Measurements from ENCODE around the gene CEACAM8.

Gene CEACAM8

DNA sequence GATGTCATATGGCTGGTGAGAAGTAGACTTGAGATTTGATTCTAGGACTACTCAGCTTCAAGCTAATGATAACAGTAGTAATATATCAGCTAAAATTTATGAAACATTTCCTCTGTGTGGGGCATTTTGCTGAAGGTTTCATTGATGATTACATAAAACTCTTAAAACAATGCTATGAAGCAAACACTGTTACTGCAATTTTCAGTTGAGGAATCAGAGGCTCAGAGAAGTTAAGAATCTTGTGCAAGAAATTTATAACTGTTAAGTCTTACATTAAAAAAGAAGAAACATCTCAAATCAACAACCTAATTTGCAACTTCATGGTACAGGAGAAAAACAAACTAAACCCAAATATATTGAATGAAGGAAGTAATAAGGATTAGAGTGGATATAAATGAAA lies 10.3 kb downstream of the CEACAM8 start (continued):
- TF ChIP-seq, protein P1, sequence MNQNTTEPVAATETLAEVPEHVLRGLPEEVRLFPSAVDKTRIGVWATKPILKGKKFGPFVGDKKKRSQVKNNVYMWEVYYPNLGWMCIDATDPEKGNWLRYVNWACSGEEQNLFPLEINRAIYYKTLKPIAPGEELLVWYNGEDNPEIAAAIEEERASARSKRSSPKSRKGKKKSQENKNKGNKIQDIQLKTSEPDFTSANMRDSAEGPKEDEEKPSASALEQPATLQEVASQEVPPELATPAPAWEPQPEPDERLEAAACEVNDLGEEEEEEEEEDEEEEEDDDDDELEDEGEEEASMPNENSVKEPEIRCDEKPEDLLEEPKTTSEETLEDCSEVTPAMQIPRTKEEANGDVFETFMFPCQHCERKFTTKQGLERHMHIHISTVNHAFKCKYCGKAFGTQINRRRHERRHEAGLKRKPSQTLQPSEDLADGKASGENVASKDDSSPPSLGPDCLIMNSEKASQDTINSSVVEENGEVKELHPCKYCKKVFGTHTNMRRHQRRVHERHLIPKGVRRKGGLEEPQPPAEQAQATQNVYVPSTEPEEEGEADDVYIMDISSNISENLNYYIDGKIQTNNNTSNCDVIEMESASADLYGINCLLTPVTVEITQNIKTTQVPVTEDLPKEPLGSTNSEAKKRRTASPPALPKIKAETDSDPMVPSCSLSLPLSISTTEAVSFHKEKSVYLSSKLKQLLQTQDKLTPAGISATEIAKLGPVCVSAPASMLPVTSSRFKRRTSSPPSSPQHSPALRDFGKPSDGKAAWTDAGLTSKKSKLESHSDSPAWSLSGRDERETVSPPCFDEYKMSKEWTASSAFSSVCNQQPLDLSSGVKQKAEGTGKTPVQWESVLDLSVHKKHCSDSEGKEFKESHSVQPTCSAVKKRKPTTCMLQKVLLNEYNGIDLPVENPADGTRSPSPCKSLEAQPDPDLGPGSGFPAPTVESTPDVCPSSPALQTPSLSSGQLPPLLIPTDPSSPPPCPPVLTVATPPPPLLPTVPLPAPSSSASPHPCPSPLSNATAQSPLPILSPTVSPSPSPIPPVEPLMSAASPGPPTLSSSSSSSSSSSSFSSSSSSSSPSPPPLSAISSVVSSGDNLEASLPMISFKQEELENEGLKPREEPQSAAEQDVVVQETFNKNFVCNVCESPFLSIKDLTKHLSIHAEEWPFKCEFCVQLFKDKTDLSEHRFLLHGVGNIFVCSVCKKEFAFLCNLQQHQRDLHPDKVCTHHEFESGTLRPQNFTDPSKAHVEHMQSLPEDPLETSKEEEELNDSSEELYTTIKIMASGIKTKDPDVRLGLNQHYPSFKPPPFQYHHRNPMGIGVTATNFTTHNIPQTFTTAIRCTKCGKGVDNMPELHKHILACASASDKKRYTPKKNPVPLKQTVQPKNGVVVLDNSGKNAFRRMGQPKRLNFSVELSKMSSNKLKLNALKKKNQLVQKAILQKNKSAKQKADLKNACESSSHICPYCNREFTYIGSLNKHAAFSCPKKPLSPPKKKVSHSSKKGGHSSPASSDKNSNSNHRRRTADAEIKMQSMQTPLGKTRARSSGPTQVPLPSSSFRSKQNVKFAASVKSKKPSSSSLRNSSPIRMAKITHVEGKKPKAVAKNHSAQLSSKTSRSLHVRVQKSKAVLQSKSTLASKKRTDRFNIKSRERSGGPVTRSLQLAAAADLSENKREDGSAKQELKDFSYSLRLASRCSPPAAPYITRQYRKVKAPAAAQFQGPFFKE (tag by site-specific recombination; IDR thresholded peaks at IDR 0.05; ENCODE audit: borderline replicate concordance) = no peak
- TF ChIP-seq ZNF248 (tag by site-specific recombination; IDR thresholded peaks at IDR 0.05) (no peak), HOXD13 (CRISPR knock-in tag; IDR thresholded peaks at IDR 0.05; ENCODE audit: borderline replicate concordance) (no peak)

DNA sequence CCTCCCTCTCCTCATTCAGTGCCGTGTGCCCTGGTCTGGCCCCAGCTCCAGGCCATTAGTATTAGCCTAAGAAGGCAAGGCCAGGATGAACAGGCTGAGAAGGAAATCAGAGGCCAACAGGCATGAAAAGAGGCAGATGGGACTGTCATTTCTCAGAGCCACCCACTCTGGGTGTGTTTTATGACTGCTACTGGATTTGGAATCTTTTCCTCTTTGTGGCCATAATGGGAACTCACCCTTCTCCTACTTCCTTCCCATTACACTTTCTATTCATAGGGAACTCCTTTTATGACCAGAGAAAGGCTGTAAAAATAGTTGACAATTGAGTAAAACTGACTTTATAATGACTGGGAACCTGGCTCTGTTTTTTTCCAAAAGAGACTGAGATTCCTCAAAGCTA lies 17.7 kb downstream of the CEACAM8 start:
- Histone ChIP-seq H3K4me3 (ENCODE audit: low read depth, low read length) (no peak overlapping the region), H3K4me1 (ENCODE audit: control insufficient read depth, insufficient read depth, low read length) (no peaks in the 10 kb centered on the region), H3K36me3 (ENCODE audit: control insufficient read depth in 2 of 2, insufficient read depth in 1 of 2, low read length in 2 of 2) (no peaks in the 10 kb centered on the region), H3K9me3 (ENCODE audit: control insufficient read depth, insufficient read depth, low read depth, low read length) (no peaks in the 10 kb centered on the region), H3K27ac (ENCODE audit: extremely low read depth, low read depth, low read length) (no peak overlapping the region)
- CTCF ChIA-PET = interaction anchor here (0.9 to 1.9 kb wide), 5 partner anchors 10 to 139 kb away, joined by 3 to 10 read pairs (median 5); no protein-coding TSS in a partner anchor
- POLR2A ChIA-PET = no interaction called here
- no peak for TF ChIP-seq ZNF747 (tag by site-specific recombination; IDR thresholded peaks at IDR 0.05)
- TF ChIP-seq, protein P2, sequence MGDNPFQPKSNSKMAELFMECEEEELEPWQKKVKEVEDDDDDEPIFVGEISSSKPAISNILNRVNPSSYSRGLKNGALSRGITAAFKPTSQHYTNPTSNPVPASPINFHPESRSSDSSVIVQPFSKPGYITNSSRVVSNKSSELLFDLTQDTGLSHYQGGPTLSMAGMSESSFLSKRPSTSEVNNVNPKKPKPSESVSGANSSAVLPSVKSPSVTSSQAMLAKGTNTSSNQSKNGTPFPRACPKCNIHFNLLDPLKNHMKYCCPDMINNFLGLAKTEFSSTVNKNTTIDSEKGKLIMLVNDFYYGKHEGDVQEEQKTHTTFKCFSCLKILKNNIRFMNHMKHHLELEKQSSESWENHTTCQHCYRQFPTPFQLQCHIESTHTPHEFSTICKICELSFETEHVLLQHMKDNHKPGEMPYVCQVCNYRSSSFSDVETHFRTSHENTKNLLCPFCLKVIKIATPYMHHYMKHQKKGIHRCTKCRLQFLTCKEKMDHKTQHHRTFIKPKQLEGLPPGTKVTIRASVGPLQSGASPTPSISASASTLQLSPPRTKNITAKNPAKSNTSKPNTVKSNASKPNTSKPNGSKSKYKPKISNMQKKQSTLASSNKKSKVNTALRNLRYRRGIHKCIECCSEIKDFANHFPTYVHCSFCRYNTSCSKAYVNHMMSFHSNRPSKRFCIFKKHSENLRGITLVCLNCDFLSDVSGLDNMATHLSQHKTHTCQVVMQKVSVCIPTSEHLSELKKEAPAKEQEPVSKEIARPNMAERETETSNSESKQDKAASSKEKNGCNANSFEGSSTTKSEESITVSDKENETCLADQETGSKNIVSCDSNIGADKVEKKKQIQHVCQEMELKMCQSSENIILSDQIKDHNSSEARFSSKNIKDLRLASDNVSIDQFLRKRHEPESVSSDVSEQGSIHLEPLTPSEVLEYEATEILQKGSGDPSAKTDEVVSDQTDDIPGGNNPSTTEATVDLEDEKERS (tag by site-specific recombination; IDR thresholded peaks at IDR 0.05) = no peak
- no peak for TF ChIP-seq BCL11B (tag by site-specific recombination; IDR thresholded peaks at IDR 0.05; ENCODE audit: low read depth)
- no peak for TF ChIP-seq ZBTB21 (tag by site-specific recombination; IDR thresholded peaks at IDR 0.05)
- TF ChIP-seq ZNF514 (tag by site-specific recombination; IDR thresholded peaks at IDR 0.05) = no peak
- no peak for TF ChIP-seq ZBTB17 (tag by site-specific recombination; IDR thresholded peaks at IDR 0.05)
- no peak for TF ChIP-seq OVOL3 (tag by site-specific recombination; IDR thresholded peaks at IDR 0.05)
- TF ChIP-seq ZNF510 (tag by site-specific recombination; IDR thresholded peaks at IDR 0.05; ENCODE audit: insufficient replicate concordance) = no peak
- no peak for TF ChIP-seq ZNF341 (tag by site-specific recombination; IDR thresholded peaks at IDR 0.05; ENCODE audit: low read depth)
- TF ChIP-seq, protein P3, sequence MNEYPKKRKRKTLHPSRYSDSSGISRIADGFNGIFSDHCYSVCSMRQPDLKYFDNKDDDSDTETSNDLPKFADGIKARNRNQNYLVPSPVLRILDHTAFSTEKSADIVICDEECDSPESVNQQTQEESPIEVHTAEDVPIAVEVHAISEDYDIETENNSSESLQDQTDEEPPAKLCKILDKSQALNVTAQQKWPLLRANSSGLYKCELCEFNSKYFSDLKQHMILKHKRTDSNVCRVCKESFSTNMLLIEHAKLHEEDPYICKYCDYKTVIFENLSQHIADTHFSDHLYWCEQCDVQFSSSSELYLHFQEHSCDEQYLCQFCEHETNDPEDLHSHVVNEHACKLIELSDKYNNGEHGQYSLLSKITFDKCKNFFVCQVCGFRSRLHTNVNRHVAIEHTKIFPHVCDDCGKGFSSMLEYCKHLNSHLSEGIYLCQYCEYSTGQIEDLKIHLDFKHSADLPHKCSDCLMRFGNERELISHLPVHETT (tag by site-specific recombination; IDR thresholded peaks at IDR 0.05) = no peak

DNA sequence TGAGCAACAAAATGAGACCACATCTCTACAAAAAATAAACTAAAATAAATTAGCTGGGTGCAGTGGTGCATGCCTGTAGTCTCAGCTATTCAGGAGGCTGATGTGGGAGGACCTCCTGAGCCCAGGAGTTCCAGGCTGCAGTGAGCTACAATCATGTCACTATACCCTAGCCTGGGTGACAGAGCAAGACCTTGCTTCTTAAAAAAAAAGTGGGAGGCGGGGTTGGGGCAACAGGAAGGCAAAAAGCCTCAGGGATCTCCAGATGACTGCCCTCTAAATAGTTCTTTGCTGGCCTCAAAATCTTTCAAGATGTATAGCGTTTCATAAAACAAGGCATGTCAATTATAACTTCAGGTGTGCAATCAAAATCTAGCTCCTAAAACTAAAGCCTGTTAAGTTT lies 18.5 kb downstream of the CEACAM8 start:
- Histone ChIP-seq H3K36me3 (ENCODE audit: control insufficient read depth in 2 of 2, insufficient read depth in 1 of 2, low read length in 2 of 2) (no peaks in the 10 kb centered on the region), H3K4me1 (ENCODE audit: control insufficient read depth, insufficient read depth, low read length) (no peaks in the 10 kb centered on the region), H3K4me3 (ENCODE audit: low read depth, low read length) (no peak overlapping the region), H3K27ac (ENCODE audit: extremely low read depth, low read depth, low read length) (no peak overlapping the region), H3K9me3 (ENCODE audit: control insufficient read depth, insufficient read depth, low read depth, low read length) (no peaks in the 10 kb centered on the region)
- CTCF ChIA-PET = interaction anchor here (0.9 to 1.9 kb wide), 4 partner anchors 10 to 138 kb away, joined by 3 to 10 read pairs (median 6); no protein-coding TSS in a partner anchor
- POLR2A ChIA-PET = interaction anchor here (0.6 kb wide), 1 partner anchor 570 kb away, joined by 3 read pairs; no protein-coding TSS in a partner anchor
- TF ChIP-seq HOXC10 (CRISPR knock-in tag; IDR thresholded peaks at IDR 0.05) (no peak), ZNF16 (tag by site-specific recombination; IDR thresholded peaks at IDR 0.05; ENCODE audit: low read depth) (no peak), WT1 (tag by site-specific recombination; IDR thresholded peaks at IDR 0.05) (no peak), ZNF350 (tag by site-specific recombination; IDR thresholded peaks at IDR 0.05) (no peak), ZXDB (tag by site-specific recombination; IDR thresholded peaks at IDR 0.05) (no peak), HOXA7 (CRISPR knock-in tag; IDR thresholded peaks at IDR 0.05; ENCODE audit: borderline replicate concordance) (no peak)
- TF ChIP-seq, protein P4, sequence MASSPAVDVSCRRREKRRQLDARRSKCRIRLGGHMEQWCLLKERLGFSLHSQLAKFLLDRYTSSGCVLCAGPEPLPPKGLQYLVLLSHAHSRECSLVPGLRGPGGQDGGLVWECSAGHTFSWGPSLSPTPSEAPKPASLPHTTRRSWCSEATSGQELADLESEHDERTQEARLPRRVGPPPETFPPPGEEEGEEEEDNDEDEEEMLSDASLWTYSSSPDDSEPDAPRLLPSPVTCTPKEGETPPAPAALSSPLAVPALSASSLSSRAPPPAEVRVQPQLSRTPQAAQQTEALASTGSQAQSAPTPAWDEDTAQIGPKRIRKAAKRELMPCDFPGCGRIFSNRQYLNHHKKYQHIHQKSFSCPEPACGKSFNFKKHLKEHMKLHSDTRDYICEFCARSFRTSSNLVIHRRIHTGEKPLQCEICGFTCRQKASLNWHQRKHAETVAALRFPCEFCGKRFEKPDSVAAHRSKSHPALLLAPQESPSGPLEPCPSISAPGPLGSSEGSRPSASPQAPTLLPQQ (tag by site-specific recombination; IDR thresholded peaks at IDR 0.05) = no peak
- TF ChIP-seq, protein P5, sequence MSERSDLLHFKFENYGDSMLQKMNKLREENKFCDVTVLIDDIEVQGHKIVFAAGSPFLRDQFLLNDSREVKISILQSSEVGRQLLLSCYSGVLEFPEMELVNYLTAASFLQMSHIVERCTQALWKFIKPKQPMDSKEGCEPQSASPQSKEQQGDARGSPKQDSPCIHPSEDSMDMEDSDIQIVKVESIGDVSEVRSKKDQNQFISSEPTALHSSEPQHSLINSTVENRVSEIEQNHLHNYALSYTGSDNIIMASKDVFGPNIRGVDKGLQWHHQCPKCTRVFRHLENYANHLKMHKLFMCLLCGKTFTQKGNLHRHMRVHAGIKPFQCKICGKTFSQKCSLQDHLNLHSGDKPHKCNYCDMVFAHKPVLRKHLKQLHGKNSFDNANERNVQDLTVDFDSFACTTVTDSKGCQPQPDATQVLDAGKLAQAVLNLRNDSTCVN (tag by site-specific recombination; optimal IDR thresholded peaks at IDR 0.05) = no peak

All from HEK293 (cell line).